PC-3 (cell line): ENCODE results near the gene DIP2C. TPM values are rescaled to one million over a fixed set of nuclear protein-coding genes. Genes with fewer than 3 reads are reported as not detected.

Experiments used
- ATAC-seq: fragments of 200-7000 bp; cut with Tn5 transposase; 2 replicates; pipeline ENCODE4 v1.9.1; 2020; ENCODE audit warnings: mild to moderate bottlenecking, moderate library complexity
- BruUV-seq: library from RNA; stranded (reverse); fragments of 400-500 nt; replicated peaks from 2 replicates; lab custom pipeline; 2021; lab: Mats Ljungman, UMichigan
- CTCF ChIA-PET: fragments of 300-600 bp; sonication (Branson Sonifier 250); formaldehyde crosslinking; loops from one replicate; lab custom pipeline; 2022; ENCODE audit warnings: antibody characterized with exemption; lab: Charles Lee
- POLR2A ChIA-PET: fragments of 300-600 bp; sonication (Branson Sonifier 250); formaldehyde crosslinking; loops from one replicate; lab custom pipeline; 2022; ENCODE audit warnings: antibody characterized with exemption; ENCODE audit not compliant: unreplicated experiment; lab: Charles Lee
- DNase-seq: peaks from one replicate; pipeline ENCODE4 v3.0.0-alpha.2; 2015
- H2AFZ ChIP-seq: fragments of 300-600 bp; sonication (generic); 2 replicates; pipeline ENCODE4 v1.6.0; 2016; ENCODE audit warnings: antibody characterized with exemption, low read length
- H3F3A ChIP-seq: fragments of 300-600 bp; sonication (generic); one replicate; pipeline ENCODE4 v1.6.0; 2017; ENCODE audit warnings: antibody characterized with exemption, low read length, control low read depth, mild to moderate bottlenecking; ENCODE audit not compliant: unreplicated experiment
- H3K27ac ChIP-seq: fragments of 300-600 bp; sonication (generic); 2 replicates; pipeline ENCODE4 v1.5.1; 2016; ENCODE audit warnings: mild to moderate bottlenecking, low read length
- H3K27me3 ChIP-seq: fragments of 300-600 bp; sonication (generic); 2 replicates; pipeline ENCODE4 v1.6.1; 2016; ENCODE audit warnings: low read length, mixed read lengths
- H3K36me3 ChIP-seq: fragments of 300-600 bp; sonication (generic); 2 replicates; pipeline ENCODE4 v1.6.1; 2016; ENCODE audit warnings: low read depth, mixed run types, low read length, mixed read lengths
- H3K4me1 ChIP-seq: fragments of 300-600 bp; sonication (generic); 2 replicates; pipeline ENCODE4 v1.5.1; 2016; ENCODE audit warnings: low read length; ENCODE audit not compliant: insufficient read depth
- H3K4me2 ChIP-seq: fragments of 300-600 bp; sonication (generic); 2 replicates; pipeline ENCODE4 v1.6.0; 2016; ENCODE audit warnings: low read length
- H3K4me3 ChIP-seq: fragments of 300-600 bp; sonication (generic); 2 replicates; pipeline ENCODE4 v1.5.1; 2016; ENCODE audit warnings: mild to moderate bottlenecking, low read length, mixed read lengths
- H3K79me2 ChIP-seq: fragments of 300-600 bp; sonication (generic); 2 replicates; pipeline ENCODE4 v1.6.1; 2017; ENCODE audit warnings: low read length, mixed read lengths
- H3K9ac ChIP-seq: fragments of 300-600 bp; sonication (generic); 2 replicates; pipeline ENCODE4 v1.6.0; 2016; ENCODE audit warnings: mild to moderate bottlenecking, low read length
- H3K9me2 ChIP-seq: fragments of 300-600 bp; sonication (generic); replicated peaks from 2 replicates; pipeline ENCODE4 v1.6.1; 2016; ENCODE audit warnings: mixed run types, low read length, mixed read lengths
- H3K9me3 ChIP-seq: fragments of 300-600 bp; sonication (generic); 2 replicates; pipeline ENCODE4 v1.6.1; 2016; ENCODE audit warnings: low read length, mixed read lengths
- H4K20me1 ChIP-seq: fragments of 300-600 bp; sonication (generic); 2 replicates; pipeline ENCODE4 v1.6.1; 2016; ENCODE audit warnings: low read length, mixed read lengths
- EZH2 ChIP-seq: fragments of 300-600 bp; sonication (generic); IDR thresholded peaks from one replicate; pipeline ENCODE4 v1.6.1; 2017; ENCODE audit warnings: antibody characterized with exemption, mild to moderate bottlenecking, low read length; ENCODE audit not compliant: unreplicated experiment
- EZH2phosphoT487 ChIP-seq: fragments of 300-600 bp; sonication (generic); IDR thresholded peaks from 2 replicates; pipeline ENCODE4 v1.6.1; 2018; ENCODE audit warnings: mild to moderate bottlenecking, antibody characterized with exemption, low read length, borderline replicate concordance
- intact Hi-C: fragments of 100-400 bp; cut with micrococcal nuclease; formaldehyde crosslinking; loops from 2 replicates; pipeline ENCODE4 v1.9.0; 2023
- total RNA-seq: library from RNA; depleted of rRNA; stranded (reverse); fragments of >200 nt; gene quantifications from 2 replicates; pipeline ENCODE4 v1.2.3, GENCODE V29; 2014
- TF ChIP-seq, protein P1 (sequence below): fragments of 300-600 bp; sonication (generic); conservative IDR thresholded peaks from 2 replicates; pipeline ENCODE4 v1.5.1; 2017; ENCODE audit warnings: antibody characterized with exemption, low read depth, mild to moderate bottlenecking, low read length

The DIP2C gene
- total RNA-seq, 1 experiment from 2014 or later, result 3.1 TPM

DNA sequence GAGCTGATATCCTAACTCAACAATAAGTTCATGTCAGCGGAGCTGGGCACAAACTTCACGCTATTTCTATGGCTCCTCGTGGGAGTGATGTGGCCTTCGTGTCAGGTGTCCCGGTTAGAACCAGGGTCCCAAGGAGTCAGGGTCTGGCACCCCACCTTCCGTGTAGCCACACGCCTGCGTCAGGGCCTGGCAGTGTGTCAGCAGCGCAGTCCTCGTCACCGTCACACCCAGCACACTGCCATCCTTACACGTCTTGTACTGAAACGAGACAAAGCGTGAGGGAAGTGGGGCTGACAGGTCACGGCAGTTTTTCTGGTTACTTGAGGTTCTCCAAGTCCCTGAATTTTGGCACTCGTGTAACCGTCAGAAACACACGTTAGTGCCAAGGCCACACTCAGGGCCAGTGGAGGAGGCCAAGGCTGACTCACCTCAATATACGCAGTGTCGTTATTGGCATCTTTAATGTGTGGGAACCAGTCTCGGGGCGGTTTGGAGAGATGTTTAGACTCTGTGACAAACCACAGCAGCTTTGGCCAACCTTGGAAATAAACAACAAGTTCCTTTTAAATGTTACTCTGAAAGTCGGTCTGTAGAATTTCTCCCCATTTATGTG, 299.5 kb downstream of the DIP2C start:
- TF ChIP-seq EZH2phosphoT487, result no peak
- TF ChIP-seq, protein P1, sequence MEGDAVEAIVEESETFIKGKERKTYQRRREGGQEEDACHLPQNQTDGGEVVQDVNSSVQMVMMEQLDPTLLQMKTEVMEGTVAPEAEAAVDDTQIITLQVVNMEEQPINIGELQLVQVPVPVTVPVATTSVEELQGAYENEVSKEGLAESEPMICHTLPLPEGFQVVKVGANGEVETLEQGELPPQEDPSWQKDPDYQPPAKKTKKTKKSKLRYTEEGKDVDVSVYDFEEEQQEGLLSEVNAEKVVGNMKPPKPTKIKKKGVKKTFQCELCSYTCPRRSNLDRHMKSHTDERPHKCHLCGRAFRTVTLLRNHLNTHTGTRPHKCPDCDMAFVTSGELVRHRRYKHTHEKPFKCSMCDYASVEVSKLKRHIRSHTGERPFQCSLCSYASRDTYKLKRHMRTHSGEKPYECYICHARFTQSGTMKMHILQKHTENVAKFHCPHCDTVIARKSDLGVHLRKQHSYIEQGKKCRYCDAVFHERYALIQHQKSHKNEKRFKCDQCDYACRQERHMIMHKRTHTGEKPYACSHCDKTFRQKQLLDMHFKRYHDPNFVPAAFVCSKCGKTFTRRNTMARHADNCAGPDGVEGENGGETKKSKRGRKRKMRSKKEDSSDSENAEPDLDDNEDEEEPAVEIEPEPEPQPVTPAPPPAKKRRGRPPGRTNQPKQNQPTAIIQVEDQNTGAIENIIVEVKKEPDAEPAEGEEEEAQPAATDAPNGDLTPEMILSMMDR, result no peak
- no peak for TF ChIP-seq EZH2
- H3K4me1 ChIP-seq, result no peaks in the 10 kb centered on the region
- ChIA-PET POLR2A (no interaction called here), CTCF (no interaction called here)
- H3K9me3 ChIP-seq, result no peaks in the 10 kb centered on the region
- H3K4me3 ChIP-seq, result no peak overlapping the region
- H4K20me1 ChIP-seq, result no peaks in the 10 kb centered on the region
- no peak overlapping the region for H2AFZ ChIP-seq
- no peak overlapping the region for H3K27ac ChIP-seq
- no peaks in the 10 kb centered on the region for H3K36me3 ChIP-seq
- intact Hi-C loops, result no loop called here
- no peak for ATAC-seq
- no peaks in the 10 kb centered on the region for H3F3A ChIP-seq
- DNase-seq, result no peak
- no TSS peak for BruUV-seq
- no peaks in the 10 kb centered on the region for H3K27me3 ChIP-seq
- no peaks in the 10 kb centered on the region for H3K9me2 ChIP-seq
- H3K79me2 ChIP-seq, result no peaks in the 10 kb centered on the region
- no peak overlapping the region for H3K4me2 ChIP-seq
- no peak overlapping the region for H3K9ac ChIP-seq

GRCh38 chr10:389261-389790, 300.1 kb downstream of the DIP2C start:
- no peaks in the 10 kb centered on the region for H3K9me2 ChIP-seq
- no peak overlapping the region for H2AFZ ChIP-seq
- H3F3A ChIP-seq, result no peaks in the 10 kb centered on the region
- H3K4me2 ChIP-seq, result no peak overlapping the region
- BruUV-seq, result no TSS peak
- H3K9me3 ChIP-seq, result no peaks in the 10 kb centered on the region
- CTCF ChIA-PET, result no interaction called here
- TF ChIP-seq EZH2 (no peak), EZH2phosphoT487 (no peak)
- TF ChIP-seq, protein P1, result no peak
- POLR2A ChIA-PET, result no interaction called here
- H3K4me1 ChIP-seq, result no peaks in the 10 kb centered on the region
- no peaks in the 10 kb centered on the region for H3K27me3 ChIP-seq
- ATAC-seq, result no peak
- H3K79me2 ChIP-seq, result no peaks in the 10 kb centered on the region
- no peak overlapping the region for H3K9ac ChIP-seq
- H3K4me3 ChIP-seq, result no peak overlapping the region
- no peaks in the 10 kb centered on the region for H4K20me1 ChIP-seq
- H3K36me3 ChIP-seq, result no peaks in the 10 kb centered on the region
- no peak overlapping the region for H3K27ac ChIP-seq
- intact Hi-C loops, result no loop called here
- no peak for DNase-seq

- no TSS peak for BruUV-seq
- POLR2A ChIA-PET, result no interaction called here
These were observed 300.8 kb downstream of the DIP2C start for GRCh38 chr10:388661-389045.

More at GRCh38 chr10:388661-389045, 300.8 kb downstream of the DIP2C start:
- TF ChIP-seq, protein P1, result no peak
- TF ChIP-seq EZH2 (no peak), EZH2phosphoT487 (no peak)
- H3F3A ChIP-seq, result no peaks in the 10 kb centered on the region
- ATAC-seq (no peak), DNase-seq (no peak)
- H3K9me3 ChIP-seq, result no peaks in the 10 kb centered on the region
- intact Hi-C loops, result no loop called here
- H3K27me3 ChIP-seq, result no peaks in the 10 kb centered on the region
- H3K4me1 ChIP-seq, result no peaks in the 10 kb centered on the region
- CTCF ChIA-PET, result no interaction called here
- no peak overlapping the region for H3K4me2 ChIP-seq
- H3K9me2 ChIP-seq, result no peaks in the 10 kb centered on the region
- H3K4me3 ChIP-seq, result no peak overlapping the region
- no peak overlapping the region for H3K27ac ChIP-seq
- H3K36me3 ChIP-seq, result no peaks in the 10 kb centered on the region
- no peak overlapping the region for H3K9ac ChIP-seq
- no peaks in the 10 kb centered on the region for H4K20me1 ChIP-seq
- no peak overlapping the region for H2AFZ ChIP-seq
- H3K79me2 ChIP-seq, result no peaks in the 10 kb centered on the region
